Panc1 (cell line): ENCODE results near the gene DNAH9.

ENCODE experiments used
- CTCF ChIP-seq: fragments of 450-650 bp; IDR thresholded peaks from 2 replicates; pipeline ENCODE4 v1.5.1; 2017; ENCODE audit warnings: mild to moderate bottlenecking
- POLR2AphosphoS5 ChIP-seq: IDR thresholded peaks from 2 replicates; pipeline ENCODE4 v1.6.1; 2012; ENCODE audit warnings: mild to moderate bottlenecking, low read depth, low read length, moderate library complexity
- REST ChIP-seq, 2 experiments: IDR thresholded peaks; 2 replicates each; pipeline ENCODE4 v1.6.1; 2011 to 2012; ENCODE audit warnings: low read depth in 2 of 2, control low read depth in 1 of 2, low read length in 1 of 2, mild to moderate bottlenecking in 1 of 2, moderate library complexity in 1 of 2; ENCODE audit not compliant: insufficient read depth in 1 of 2
- TCF7L2 ChIP-seq: IDR thresholded peaks from 2 replicates; pipeline ENCODE4 v1.6.1; 2011; ENCODE audit warnings: mild to moderate bottlenecking, low read depth, low read length, inconsistent platforms

GRCh38 chr17:11719203-11719602 is 120.9 kb downstream of the DNAH9 start:
- TF ChIP-seq REST (IDR thresholded peaks at IDR 0.05; ENCODE audit: insufficient read depth in 1 of 2, low read depth in 2 of 2, low read length in 1 of 2) (no peak), CTCF (no peak), POLR2AphosphoS5 (no peak), TCF7L2 (no peak)
